GM21737 (cell line): ENCODE measurements around the gene SEMA3E.
"Not testable (repeated sequence)": the region's sequence is repeated elsewhere in the genome, so short reads cannot be mapped to it uniquely, and the experiment has no call there.

Source experiments
- ATAC-seq: cut with Tn5 transposase; IDR thresholded peaks from one replicate; pipeline ENCODE4 v1.9.1; 2021; ENCODE audit warnings: mild to moderate bottlenecking, moderate library complexity; ENCODE audit not compliant: unreplicated experiment

SEMA3E gene

DNA sequence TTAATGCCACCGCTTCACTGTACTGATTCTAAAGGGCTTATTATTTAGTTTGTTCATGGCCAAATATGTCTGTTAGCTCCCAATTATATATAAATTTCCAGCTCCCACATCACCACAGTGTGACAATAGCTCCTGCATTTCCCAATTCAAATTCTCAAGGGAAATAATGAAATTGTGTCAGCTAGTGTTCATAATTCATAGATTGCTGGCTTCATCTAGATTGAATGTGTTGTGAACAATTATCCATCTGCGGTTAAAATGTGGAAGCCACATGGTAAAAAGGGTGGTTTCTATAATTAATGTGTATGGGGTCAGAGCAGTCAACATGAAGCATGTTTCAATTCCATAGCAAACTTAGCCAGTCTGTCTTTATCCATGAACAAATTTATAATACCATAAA, 154.3 kb downstream of the SEMA3E start:
- no peak for ATAC-seq

DNA sequence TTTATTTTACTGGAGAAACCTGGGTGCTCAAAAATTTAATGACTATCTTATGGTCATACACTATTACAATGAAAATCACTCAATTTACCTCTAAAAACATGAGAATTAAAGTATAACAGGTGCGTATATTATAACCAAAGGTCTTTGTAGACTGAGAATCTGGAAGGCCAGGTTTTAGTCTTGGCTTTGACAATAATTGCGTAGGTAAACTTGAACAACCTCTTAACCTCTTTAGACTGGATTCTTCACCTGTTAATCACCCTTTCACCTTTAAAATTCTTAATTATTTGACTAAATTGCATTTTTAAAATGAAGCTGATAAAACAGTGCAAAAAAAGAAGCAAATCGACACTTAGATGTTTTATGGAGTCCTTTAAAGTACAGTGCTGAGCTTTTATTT, 156.1 kb downstream of the SEMA3E start:
- no peak for ATAC-seq

DNA sequence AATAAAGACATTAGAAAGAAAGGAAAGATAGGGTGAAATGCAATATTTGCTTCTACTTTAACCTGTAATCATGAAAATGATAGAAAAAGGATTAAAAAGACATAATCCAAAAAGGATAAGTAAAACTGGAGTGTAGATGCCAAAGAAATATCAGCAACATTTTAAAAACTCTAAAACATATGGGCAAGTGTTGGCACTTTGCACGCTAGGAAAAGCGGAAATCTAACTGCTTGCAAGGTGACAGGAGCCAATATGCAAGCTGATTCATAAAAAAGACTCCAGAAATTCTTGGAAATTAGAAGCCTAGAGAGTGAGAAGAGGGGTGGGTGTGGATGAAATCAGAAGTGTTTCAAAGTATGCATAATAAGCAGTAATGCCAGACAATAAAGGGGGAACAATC, 161.1 kb downstream of the SEMA3E start:
- no peak for ATAC-seq

DNA sequence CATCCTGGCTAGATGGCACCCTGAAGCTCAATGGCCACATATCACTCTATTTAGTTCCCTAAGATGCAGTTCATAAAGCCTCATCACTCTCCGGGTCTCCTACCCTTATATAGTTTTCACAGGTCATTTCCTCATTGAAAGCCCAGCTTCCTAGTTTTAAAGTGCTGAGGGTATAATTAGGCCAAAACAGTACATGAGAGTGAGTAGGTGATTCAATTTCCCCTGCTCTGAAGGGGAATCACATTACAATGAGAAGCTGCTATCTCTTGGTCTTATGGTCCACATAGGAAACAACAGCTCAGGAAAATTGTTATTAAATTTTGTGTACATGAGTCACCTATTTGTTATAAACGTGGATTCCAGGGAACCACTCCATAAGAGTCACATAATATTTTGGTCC, 162.0 kb downstream of the SEMA3E start:
- no peak for ATAC-seq

DNA sequence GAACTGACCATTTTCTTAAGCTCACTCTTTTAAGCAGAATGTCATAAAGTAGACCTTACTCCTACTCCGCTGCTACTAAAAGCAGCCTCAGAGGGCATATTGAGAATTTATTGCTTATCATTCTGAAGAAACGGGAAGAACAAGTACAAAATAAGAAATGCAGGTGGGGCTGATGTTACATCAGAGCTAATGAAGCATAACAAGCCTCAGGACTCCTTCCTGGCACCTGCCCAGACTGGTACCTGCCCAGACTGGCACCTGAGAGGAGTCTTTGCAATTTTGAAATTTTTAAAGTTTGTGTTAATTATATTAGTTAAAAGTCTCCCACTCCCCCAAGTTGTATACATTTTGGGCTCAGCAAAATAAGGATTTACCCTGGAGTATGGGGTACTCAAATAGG, 162.4 kb downstream of the SEMA3E start:
- ATAC-seq, result no peak

DNA sequence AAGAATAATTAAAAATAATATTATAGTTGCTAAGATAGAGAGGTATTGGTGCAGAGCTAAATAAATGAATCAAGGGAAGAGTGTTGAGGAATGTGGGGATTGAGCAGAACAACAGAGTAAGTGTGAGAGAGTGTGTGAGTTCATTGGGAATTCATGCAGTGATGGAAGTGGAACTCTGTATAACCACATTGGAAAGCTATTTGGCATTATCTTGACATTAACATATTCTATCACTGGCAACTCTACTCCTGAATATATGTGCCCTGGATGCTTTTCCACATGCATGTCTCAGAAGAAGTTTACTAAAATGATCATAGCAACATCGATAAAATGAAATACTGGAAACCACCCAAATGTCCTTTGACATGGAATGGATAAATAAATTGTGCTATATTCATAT, 164.1 kb downstream of the SEMA3E start:
- no peak for ATAC-seq

DNA sequence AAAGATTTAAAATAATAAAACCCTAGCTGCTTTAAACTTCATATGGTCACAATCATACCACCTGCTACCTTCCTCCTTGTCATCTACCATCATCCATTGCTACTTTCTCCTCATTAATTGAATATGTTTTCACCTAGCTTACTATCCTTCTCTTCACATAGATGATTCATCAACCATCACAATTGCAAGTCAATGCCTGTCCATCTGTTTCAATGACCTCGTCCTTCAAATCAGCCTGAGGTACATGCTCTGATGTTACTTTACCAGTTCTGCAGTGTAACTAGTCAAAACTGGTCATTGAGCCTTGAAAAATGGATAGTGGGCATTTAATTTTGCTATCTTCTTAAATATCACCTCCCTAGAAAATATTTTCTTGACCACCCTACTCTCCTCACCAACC, 164.7 kb downstream of the SEMA3E start:
- ATAC-seq, result no peak

DNA sequence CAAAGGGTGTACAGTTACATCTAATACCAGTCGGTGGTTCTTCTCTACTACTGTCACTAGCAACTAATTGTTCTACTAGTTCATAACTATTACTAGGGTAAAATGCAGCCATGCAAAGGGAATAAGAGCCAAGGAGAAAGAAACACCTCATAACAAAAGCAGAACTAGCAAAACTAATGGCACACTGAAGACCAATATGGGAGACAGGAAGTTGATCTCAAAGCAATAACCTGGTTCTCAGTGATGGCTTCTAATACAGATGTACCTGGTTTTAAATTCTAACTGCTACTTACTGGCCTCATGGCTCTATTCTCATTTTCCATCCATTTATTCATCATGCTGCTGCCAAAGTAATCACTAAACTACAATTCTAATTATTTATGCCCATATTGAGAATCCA, 170.3 kb downstream of the SEMA3E start:
- ATAC-seq, result no peak

DNA sequence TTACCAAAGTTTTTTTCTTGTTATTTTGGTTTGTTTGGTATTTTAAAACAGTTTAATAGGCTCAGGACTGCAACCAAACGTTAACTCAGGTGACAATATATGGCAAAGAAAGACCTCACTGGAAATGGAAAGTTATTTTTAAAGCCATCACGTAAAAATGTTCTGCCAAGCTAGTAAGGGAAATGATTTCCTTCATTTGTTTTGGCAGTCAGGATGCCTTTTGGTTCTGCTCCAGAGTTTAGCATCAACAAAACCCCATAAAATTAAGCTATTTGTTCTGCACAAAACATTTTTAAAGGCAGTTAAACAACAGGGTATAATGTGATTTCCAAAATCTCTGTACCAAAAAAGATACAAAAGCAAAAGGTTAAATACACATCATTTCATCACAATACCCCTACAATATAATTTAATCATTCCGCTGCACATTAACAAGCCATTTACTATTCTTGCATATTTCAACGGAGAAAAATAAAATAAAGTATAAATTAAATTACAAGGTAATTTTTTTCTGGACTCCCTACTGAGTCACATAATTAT, 172.4 kb downstream of the SEMA3E start:
- ATAC-seq, result no peak

DNA sequence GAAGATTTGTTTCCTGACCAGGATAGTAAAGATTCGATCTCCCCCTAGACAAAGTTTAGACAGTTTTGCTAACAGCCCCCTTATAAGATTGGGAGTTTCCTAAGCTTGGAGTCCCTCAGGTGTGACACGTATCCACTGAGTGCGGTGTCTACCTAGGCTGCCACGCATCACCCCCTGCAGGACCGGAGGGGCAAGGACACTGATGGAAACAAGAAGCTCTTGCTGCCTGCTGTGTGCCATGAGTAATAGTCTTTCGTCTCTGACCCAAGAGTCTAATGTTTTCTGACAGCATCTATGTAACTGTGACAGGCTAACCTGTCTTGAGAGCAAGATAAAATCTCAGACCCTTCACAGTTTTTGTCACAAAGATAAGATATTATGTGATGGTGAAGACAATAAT, 173.5 kb downstream of the SEMA3E start:
- ATAC-seq, result no peak

DNA sequence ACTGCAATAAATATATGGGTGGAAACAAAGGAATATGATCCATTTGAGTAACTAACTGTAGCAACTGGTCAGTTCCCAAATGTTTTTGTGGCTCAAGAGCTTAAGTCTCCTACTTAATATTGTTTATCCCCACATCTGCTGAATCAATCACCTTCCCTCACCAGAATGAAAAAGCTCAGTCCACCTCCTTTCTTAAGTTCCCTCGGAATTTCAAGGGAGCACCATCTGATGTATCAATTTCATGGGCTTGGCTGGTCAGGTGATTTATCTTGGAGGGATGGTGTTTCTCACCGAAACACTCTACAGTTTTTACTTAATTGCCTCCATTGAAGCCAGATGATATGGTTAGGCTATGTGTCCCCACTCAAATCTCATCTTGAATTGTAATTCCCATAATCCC, 176.6 kb downstream of the SEMA3E start:
- no peak for ATAC-seq

DNA sequence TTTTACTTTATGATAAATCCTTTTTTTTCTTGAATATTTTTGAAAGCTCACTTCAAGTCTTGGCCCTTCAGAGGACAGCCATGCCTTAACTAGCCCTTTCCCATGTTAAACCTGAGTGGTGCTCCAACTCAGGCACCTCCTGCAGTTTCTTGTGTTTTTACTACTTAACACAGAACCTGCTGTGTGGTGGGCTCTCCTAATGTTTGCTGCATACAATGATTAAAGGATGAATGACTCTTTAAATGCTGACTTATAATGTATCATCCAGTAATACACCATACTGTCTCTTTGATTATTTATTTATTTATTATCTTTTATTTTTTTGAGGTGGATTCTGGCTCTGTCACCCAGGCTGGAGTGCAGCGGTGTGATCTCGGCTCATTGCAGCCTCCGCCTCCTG, 179.4 kb downstream of the SEMA3E start:
- no peak for ATAC-seq

DNA sequence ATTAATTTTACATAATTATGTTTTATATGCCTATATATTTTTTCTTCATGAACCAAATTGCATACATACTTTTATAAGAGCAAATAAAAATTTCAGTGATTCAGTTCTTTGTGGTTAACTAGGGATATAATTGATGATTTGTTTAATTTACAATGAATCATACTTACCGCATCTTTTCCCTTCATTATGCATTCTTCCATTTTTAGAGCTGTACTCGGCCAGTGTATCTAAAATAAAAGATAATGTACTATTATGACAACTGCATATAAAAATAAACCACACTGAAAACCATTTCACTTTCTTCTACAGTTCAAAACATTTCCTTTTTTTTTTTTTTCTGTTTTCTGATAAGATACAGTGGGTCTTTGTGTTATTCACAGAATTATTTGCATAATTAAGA, 179.9 kb downstream of the SEMA3E start:
- ATAC-seq, result no peak

DNA sequence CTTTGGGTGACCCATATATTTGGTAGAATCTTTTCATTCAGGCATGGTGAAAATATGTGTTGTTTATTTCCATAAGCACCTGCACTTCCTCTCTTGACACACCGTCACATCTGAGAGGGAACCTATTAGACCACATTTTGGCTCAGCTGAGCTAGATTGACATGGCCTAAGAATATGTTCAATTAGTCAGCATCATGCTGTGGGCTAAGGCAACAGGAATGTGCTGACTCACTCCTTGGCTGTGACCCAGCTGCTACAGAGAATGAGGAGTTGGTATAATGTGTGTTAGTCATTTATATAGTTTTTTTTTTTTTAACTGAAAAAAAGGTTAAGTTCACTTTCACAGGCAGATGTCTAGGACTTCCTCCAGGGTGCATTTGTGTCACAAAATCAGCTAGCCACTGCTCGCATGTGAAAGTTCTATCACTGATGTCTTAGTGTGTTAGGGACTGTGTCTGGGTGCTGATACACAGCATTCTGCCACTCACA, 180.6 kb downstream of the SEMA3E start:
- peak; percentile 98 for ATAC-seq

DNA sequence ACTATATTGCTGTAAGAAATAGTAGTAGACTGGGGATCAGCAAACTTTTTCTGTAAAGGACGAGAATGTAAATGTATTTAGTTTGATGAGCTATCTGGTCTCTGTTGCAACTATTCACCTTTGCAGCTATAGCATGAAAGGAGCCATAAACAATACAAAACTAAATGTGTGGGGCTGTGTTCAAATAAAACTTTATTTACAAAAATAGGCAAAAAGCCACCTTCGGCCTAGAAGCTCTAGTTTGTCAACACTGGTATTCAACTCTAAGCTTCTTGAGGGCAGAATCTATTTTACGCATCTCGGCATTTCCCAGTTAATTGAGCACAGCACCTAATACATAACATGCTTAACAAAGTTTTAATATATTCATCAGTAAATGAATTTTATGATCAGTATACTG, 181.4 kb downstream of the SEMA3E start:
- ATAC-seq, result no peak

DNA sequence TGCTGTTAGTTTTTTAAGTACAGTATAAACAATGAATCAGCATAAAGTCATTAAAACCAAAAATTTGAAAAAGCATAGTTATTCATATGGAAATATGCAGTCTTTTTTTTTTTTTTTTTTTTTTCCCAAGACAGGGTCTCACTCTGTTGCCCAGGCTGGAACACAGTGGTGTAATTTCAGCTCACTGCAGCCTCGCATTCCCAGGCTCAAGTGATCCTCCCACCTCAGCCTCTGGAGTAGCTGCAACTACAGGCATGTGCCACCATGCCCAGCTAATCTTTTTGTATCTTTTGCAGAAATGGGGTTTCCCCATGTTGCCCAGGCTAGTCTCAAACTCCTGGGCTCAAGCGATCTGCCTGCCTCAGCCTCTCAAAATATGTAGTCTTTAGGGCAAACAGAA, 182.0 kb downstream of the SEMA3E start:
- no peak for ATAC-seq

DNA sequence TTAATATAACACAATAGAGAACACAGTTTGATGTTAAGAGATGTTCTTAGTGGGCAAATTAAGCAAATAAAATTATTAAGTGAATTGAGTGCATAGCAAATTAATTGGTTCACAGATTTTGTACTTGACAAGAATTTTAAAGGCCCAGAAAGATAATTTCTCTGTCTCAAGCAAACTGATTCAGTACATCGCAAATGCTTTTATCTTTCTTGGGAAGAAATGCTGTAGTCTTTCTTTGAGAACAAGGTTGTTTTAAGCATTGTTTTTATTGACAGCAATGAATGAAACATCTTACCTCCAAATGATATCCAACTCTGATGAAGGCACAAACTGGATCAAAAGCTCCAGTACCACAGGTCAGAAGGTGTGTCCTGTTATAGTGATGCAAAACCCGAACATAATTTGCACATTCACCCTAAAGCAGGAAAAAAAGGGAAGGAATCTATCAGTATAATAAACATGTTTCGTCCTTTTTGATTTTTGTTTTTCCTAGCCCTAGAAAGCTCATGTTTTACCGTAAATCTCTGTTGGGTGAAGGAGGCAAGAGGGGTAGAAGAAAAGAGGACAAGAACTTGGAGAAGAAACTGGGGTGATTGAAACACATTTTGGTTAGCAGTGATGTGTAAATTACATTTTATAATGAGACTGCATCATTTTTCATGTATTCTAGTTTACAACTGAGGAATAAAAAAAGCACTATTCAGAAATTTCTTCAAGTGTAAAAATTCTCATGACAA, 182.6 kb downstream of the SEMA3E start:
- ATAC-seq, result no peak

DNA sequence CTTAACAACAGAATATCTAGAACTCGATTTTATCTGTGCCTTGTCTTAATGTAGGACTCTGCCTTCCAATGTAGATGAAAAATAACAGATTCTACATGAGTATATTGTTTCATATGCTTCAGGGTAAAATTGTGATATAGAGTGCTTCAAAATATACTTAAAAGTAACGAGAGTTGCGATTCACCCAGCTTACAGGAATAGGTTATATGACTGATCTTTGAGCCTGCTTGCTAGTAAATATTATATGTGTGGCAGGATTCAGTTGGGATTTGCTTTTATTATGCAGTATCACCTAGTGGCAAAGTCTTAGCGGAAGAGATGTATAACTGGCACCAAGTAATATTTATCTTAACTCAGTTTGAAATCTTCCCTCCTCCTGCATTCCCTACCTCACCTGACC, 183.3 kb downstream of the SEMA3E start:
- ATAC-seq, result no peak

DNA sequence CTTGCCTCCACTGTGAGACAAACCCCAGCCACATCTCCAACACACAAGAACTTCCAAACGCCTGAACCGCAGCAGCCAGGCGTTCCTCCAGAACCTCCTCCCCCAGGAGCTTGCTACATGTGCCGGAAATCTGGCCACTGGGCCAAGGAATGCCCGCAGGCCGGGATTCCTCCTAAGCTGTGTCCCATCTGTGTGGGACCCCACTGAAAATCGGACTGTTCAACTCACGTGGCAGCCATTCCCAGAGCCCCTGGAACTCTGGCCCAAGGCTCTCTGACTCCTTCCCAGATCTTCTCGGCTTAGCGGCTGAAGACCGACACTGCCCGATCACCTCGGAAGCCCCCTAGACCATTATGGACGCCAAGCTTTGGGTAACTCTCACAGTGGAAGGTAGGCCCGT, 187.1 kb downstream of the SEMA3E start:
- not testable (repeated sequence) for ATAC-seq

DNA sequence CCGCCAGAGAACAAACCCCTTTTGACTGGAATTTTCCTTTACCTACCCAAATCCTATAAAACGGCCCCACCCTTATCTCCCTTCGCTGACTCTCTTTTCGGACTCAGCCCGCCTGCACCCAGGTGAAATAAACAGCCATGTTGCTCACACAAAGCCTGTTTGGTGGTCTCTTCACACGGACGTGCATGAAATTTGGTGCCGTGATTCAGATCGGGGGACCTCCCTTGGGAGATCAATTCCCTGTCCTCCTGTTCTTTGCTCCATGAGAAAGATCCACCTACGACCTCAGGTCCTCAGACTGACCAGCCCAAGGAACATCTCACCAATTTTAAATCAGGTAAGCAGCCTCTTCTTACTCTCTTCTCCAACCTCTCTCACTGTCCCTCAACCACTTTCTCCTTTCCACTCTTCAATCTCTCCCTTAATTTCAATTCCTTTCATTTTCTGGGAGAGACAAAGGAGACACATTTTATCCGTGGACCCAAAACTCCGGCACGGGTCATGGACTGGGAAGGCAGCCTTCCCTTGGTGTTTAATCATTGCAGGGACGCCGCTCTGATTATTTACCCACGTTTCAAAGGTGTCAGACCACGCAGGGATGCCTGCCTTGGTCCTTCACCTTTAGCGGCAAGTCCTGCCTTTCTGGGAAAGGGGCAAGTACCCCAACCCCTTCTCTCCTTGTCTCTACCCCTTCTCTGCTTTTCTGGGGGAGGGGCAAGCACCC, 188.8 kb downstream of the SEMA3E start:
- not testable (repeated sequence) for ATAC-seq

DNA sequence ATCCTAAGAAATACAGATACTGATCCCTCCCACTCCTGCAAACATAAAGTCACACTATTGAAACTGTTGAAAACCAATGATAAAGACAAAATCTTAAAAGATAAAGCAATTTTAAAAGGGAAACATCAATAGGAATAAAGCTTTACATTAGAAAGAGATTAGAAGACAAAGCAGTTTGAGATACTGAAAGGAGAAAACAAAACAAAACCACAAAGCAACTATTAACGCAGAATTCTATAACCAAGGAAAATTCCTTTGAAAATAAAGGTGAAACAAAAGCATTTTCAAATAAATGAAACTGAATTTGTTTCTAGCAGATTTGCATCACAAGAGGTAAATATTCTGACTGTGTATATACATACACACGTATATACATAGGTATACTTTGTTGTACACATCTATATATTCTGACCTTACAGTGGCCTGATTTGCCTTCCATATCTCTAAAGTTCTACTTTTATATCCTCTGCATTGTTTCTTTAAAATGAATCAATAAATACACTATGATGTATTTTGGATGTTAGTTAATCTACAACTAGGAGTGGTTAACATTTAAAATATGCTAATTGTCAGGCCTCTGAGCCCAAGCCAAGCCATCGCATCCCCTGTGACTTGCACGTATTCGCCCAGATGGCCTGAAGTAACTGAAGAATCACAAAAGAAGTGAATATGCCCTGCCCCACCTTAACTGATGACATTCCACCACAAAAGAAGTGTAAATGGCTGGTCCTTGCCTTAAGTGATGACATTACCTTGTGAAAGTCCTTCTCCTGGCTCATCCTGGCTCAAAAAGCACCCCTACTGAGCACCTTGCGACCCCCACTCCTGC, 189.6 kb downstream of the SEMA3E start:
- not testable (repeated sequence) for ATAC-seq
